Mesendoderm (in vitro differentiated cells): Measurements from ENCODE around the gene SLCO4A1.
"Not testable (repeated sequence)": the region's sequence is repeated elsewhere in the genome, so short reads cannot be mapped to it uniquely, and the experiment has no call there.

ENCODE experiments used
- DNase-seq: peaks from one replicate; pipeline ENCODE4 v3.0.0; 2013
- H2AK5ac ChIP-seq: 2 replicates; pipeline ENCODE4 v1.6.1; 2013; ENCODE audit warnings: low read length, inconsistent platforms
- H2BK120ac ChIP-seq: 2 replicates; pipeline ENCODE4 v1.6.1; 2013; ENCODE audit warnings: low read depth, mild to moderate bottlenecking, low read length, moderate library complexity, mixed read lengths
- H2BK15ac ChIP-seq: replicated peaks from 2 replicates; pipeline ENCODE4 v1.6.1; 2013; ENCODE audit warnings: low read depth, mild to moderate bottlenecking, moderate library complexity
- H2BK5ac ChIP-seq: 2 replicates; pipeline ENCODE4 v1.6.1; 2013; ENCODE audit warnings: low read length, inconsistent platforms
- H3K18ac ChIP-seq: 2 replicates; pipeline ENCODE4 v1.6.1; 2013; ENCODE audit warnings: mild to moderate bottlenecking, low read length, mixed read lengths
- H3K23ac ChIP-seq: one replicate; pipeline ENCODE4 v1.6.1; 2013; ENCODE audit warnings: low read length
- H3K27ac ChIP-seq: 2 replicates; pipeline ENCODE4 v1.5.1; 2013; ENCODE audit warnings: low read depth, mild to moderate bottlenecking, inconsistent platforms, low read length, moderate library complexity
- H3K27me3 ChIP-seq: 2 replicates; pipeline ENCODE4 v1.6.1; 2013; ENCODE audit warnings: low read length, control low read depth, mild to moderate bottlenecking, inconsistent platforms; ENCODE audit not compliant: insufficient read depth, poor library complexity
- H3K36me3 ChIP-seq: 2 replicates; pipeline ENCODE4 v1.6.1; 2013; ENCODE audit warnings: low read length, inconsistent platforms; ENCODE audit not compliant: control insufficient read depth, insufficient read depth
- H3K4ac ChIP-seq: one replicate; pipeline ENCODE4 v1.6.1; 2013; ENCODE audit warnings: low read depth, mild to moderate bottlenecking, low read length, moderate library complexity
- H3K4me1 ChIP-seq: 2 replicates; pipeline ENCODE4 v1.6.1; 2013; ENCODE audit warnings: low read depth, low read length, inconsistent platforms; ENCODE audit not compliant: control insufficient read depth
- H3K4me2 ChIP-seq: 2 replicates; pipeline ENCODE4 v1.6.1; 2013; ENCODE audit warnings: low read length
- H3K4me3 ChIP-seq: 2 replicates; pipeline ENCODE4 v1.5.1; 2013; ENCODE audit warnings: mild to moderate bottlenecking, low read length
- H3K56ac ChIP-seq: one replicate; pipeline ENCODE4 v1.6.1; 2013; ENCODE audit warnings: low read length
- H3K79me1 ChIP-seq: 2 replicates; pipeline ENCODE4 v1.6.1; 2013; ENCODE audit warnings: low read length, inconsistent platforms
- H3K79me2 ChIP-seq: 2 replicates; pipeline ENCODE4 v1.6.1; 2013; ENCODE audit warnings: mild to moderate bottlenecking, low read length; ENCODE audit not compliant: control insufficient read depth, insufficient read depth
- H3K9ac ChIP-seq: 2 replicates; pipeline ENCODE4 v1.6.1; 2013; ENCODE audit warnings: low read length, inconsistent platforms
- H4K5ac ChIP-seq: one replicate; pipeline ENCODE4 v1.6.1; 2013; ENCODE audit warnings: low read length
- H4K8ac ChIP-seq: one replicate; pipeline ENCODE4 v1.6.1; 2013; ENCODE audit warnings: low read depth, mild to moderate bottlenecking, control low read depth, low read length, moderate library complexity
- WGBS: extraction: QIAGEN DNeasy Blood & Tissue Kit; methylation state at CpG from one replicate; pipeline ENCODE4 v1.1.7; 2013; ENCODE audit warnings: low lambda C conversion rate, missing lambda C conversion rate; ENCODE audit not compliant: insufficient coverage; ENCODE audit errors: extremely low coverage; 5-methylcytosine and 5-hydroxymethylcytosine counted together

SLCO4A1 gene

GRCh38 chr20:62627425-62627824 lies 14.9 kb upstream of the SLCO4A1 start:
- H3K36me3 ChIP-seq, H3K79me1 ChIP-seq, H3K79me2 ChIP-seq, H2BK120ac ChIP-seq, H3K56ac ChIP-seq, H3K18ac ChIP-seq, H3K4me1 ChIP-seq, H3K4me3 ChIP-seq, H2BK5ac ChIP-seq, H3K4ac ChIP-seq, H4K5ac ChIP-seq, DNase-seq, H3K23ac ChIP-seq, H4K8ac ChIP-seq, H2BK15ac ChIP-seq, H3K27me3 ChIP-seq, H3K4me2 ChIP-seq, H3K27ac ChIP-seq, H3K9ac ChIP-seq: not testable (repeated sequence)
- WGBS, result no CpG with 5 or more reads among the region's 1 CpG
- peak overlapping the region; percentile 24 for H2AK5ac ChIP-seq

- no peak overlapping the region for H3K27ac ChIP-seq
- no CpG with 5 or more reads among the region's 10 CpGs for WGBS
- H4K8ac ChIP-seq, result no peak overlapping the region
- H3K4me3 ChIP-seq, result no peak overlapping the region
- H3K56ac ChIP-seq, result peak overlapping the region; percentile 43
- H3K9ac ChIP-seq, result peak overlapping the region; percentile 6
- no peaks in the 10 kb centered on the region for H3K79me2 ChIP-seq
- H2BK15ac ChIP-seq, result no peak overlapping the region
- H3K27me3 ChIP-seq, result no peaks in the 10 kb centered on the region
- H2BK5ac ChIP-seq, result peak overlapping the region; percentile 7
- no peak overlapping the region for H2BK120ac ChIP-seq
- H3K4ac ChIP-seq, result no peak overlapping the region
- no peaks in the 10 kb centered on the region for H3K36me3 ChIP-seq
- H3K23ac ChIP-seq, result no peak overlapping the region
- no peak overlapping the region for H2AK5ac ChIP-seq
- H4K5ac ChIP-seq, result no peak overlapping the region
- no peaks in the 10 kb centered on the region for H3K79me1 ChIP-seq
- DNase-seq, result no peak
- peaks cover 4% of the 10 kb centered on the region for H3K4me1 ChIP-seq
- no peak overlapping the region for H3K18ac ChIP-seq
- no peak overlapping the region for H3K4me2 ChIP-seq
Observed at GRCh38 chr20:62627901-62628612, 14.2 kb upstream of the SLCO4A1 start.

DNA sequence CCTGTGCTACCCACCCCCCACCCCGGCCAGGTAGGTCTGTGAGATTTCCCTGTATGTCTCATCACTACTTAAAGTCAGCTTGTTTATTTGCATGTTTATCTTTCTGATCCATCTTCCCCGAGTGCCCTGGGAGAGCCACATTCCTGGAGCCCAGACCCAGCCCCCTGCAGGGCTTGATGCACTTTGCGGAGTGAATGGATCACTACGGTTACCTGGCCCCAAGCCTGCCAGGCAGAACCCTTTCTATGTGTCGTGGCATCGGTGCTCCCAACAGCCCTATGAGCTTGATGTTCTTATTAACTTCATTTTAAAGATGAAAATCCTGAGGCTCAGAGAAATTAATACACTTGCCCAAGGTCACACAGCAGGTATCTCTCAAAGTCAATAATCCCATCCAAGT lies 13.6 kb upstream of the SLCO4A1 start:
- no peak overlapping the region for H4K5ac ChIP-seq
- no peak overlapping the region for H2AK5ac ChIP-seq
- no peak overlapping the region for H2BK5ac ChIP-seq
- no peak overlapping the region for H3K9ac ChIP-seq
- DNase-seq, result peak; percentile 94
- WGBS, result no CpG with 5 or more reads among the region's 6 CpGs
- no peaks in the 10 kb centered on the region for H3K27me3 ChIP-seq
- peaks cover 2% of the 10 kb centered on the region for H3K4me1 ChIP-seq
- no peak overlapping the region for H3K4me3 ChIP-seq
- H3K56ac ChIP-seq, result no peak overlapping the region
- no peak overlapping the region for H3K23ac ChIP-seq
- no peaks in the 10 kb centered on the region for H3K79me1 ChIP-seq
- no peak overlapping the region for H4K8ac ChIP-seq
- no peak overlapping the region for H3K18ac ChIP-seq
- no peak overlapping the region for H2BK15ac ChIP-seq
- H3K4me2 ChIP-seq, result no peak overlapping the region
- no peak overlapping the region for H3K4ac ChIP-seq
- no peaks in the 10 kb centered on the region for H3K36me3 ChIP-seq
- no peaks in the 10 kb centered on the region for H3K79me2 ChIP-seq
- H3K27ac ChIP-seq, result no peak overlapping the region
- no peak overlapping the region for H2BK120ac ChIP-seq

DNA sequence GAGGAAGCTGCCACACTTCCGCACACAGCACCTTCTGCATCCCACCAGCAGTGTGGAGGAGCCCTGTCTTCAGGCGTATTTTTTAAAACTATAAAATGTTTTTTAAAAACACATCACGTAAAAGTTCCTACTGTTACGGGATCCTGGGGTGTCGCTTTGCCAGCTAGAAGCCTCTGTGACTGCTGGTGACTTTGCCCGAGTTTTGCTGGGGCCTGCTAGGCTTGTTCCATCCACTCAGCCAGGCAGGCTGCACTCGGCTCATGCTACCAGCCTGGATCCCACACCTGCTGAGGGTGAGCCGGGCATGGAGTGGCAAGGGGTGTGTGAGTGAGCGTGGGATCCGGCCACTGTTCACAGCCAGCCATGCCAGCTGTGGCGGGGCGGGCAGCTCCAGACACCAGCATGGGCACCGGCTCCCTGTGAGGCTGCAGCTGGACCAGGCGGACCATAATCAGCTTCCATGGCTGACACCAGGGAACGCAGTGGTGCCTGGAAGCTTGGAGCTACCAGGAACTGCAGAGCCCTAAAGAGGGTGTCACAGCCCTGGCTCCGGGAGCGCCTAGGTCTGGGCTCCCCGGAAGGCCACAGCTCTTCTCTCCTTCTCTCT lies 12.3 kb upstream of the SLCO4A1 start:
- Histone ChIP-seq H2BK120ac (no peak overlapping the region), H3K79me1 (no peaks in the 10 kb centered on the region), H4K8ac (no peak overlapping the region), H3K79me2 (no peaks in the 10 kb centered on the region), H3K56ac (no peak overlapping the region), H2BK15ac (no peak overlapping the region), H3K9ac (no peak overlapping the region), H4K5ac (no peak overlapping the region), H3K4me2 (no peak overlapping the region), H3K23ac (no peak overlapping the region), H3K4ac (no peak overlapping the region), H3K27ac (no peak overlapping the region), H3K4me1 (peaks cover 2% of the 10 kb centered on the region), H2AK5ac (no peak overlapping the region), H3K4me3 (no peak overlapping the region), H3K18ac (no peak overlapping the region), H3K36me3 (no peaks in the 10 kb centered on the region), H2BK5ac (no peak overlapping the region), H3K27me3 (no peaks in the 10 kb centered on the region)
- whole genome bisulfite sequencing, result no CpG with 5 or more reads among the region's 18 CpGs
- no peak for DNase-seq

GRCh38 chr20:62631336-62632308 lies 10.7 kb upstream of the SLCO4A1 start:
- Histone ChIP-seq H3K79me1 (no peaks in the 10 kb centered on the region), H3K4me1 (peaks cover 2% of the 10 kb centered on the region), H4K8ac (no peak overlapping the region), H3K36me3 (no peaks in the 10 kb centered on the region), H3K18ac (no peak overlapping the region), H2BK15ac (no peak overlapping the region), H3K27me3 (no peaks in the 10 kb centered on the region), H3K9ac (no peak overlapping the region), H3K4me3 (no peak overlapping the region), H3K4ac (no peak overlapping the region), H3K4me2 (no peak overlapping the region), H2AK5ac (no peak overlapping the region), H4K5ac (no peak overlapping the region), H3K27ac (no peak overlapping the region), H2BK120ac (no peak overlapping the region), H3K56ac (no peak overlapping the region), H2BK5ac (no peak overlapping the region), H3K23ac (no peak overlapping the region), H3K79me2 (no peaks in the 10 kb centered on the region)
- DNase-seq, result no peak
- WGBS, result no CpG with 5 or more reads among the region's 24 CpGs
